Brain microvascular endothelial cell (primary cell): Measurements from ENCODE around the gene CHRNB1.

ENCODE experiments used
- DNase-seq: peaks from one replicate; pipeline ENCODE4 v3.0.0-alpha.2; 2020
- H3K27ac ChIP-seq: fragments of 250-450 bp; sonication (Bioruptor Pico); 2 replicates; pipeline ENCODE4 v1.5.1; 2020; ENCODE audit warnings: mild to moderate bottlenecking, moderate library complexity
- H3K27me3 ChIP-seq: fragments of 250-450 bp; sonication (Bioruptor Pico); replicated peaks from 2 replicates; pipeline ENCODE4 v1.5.1; 2020; ENCODE audit warnings: mild to moderate bottlenecking
- H3K36me3 ChIP-seq: fragments of 250-450 bp; sonication (Bioruptor Pico); replicated peaks from 2 replicates; pipeline ENCODE4 v1.5.1; 2020; ENCODE audit warnings: mild to moderate bottlenecking
- H3K4me3 ChIP-seq: 2 replicates; pipeline ENCODE4 v1.5.1; 2011; ENCODE audit warnings: low read depth, mild to moderate bottlenecking, control low read depth, low read length, moderate library complexity
- in situ Hi-C: cut with HindIII; loops from 2 replicates; pipeline ENCODE4 v1.10.0; 2017; ENCODE audit warnings: low sequenced_read_pairs, low pct_ligation_motif_present
- TF ChIP-seq, protein P1 (sequence below): IDR thresholded peaks from 2 replicates; pipeline ENCODE4 v1.5.1; 2011; ENCODE audit warnings: low read depth, mild to moderate bottlenecking, moderate library complexity, low read length, control low read depth, inconsistent platforms; ENCODE audit errors: missing control alignments

CHRNB1 gene

DNA sequence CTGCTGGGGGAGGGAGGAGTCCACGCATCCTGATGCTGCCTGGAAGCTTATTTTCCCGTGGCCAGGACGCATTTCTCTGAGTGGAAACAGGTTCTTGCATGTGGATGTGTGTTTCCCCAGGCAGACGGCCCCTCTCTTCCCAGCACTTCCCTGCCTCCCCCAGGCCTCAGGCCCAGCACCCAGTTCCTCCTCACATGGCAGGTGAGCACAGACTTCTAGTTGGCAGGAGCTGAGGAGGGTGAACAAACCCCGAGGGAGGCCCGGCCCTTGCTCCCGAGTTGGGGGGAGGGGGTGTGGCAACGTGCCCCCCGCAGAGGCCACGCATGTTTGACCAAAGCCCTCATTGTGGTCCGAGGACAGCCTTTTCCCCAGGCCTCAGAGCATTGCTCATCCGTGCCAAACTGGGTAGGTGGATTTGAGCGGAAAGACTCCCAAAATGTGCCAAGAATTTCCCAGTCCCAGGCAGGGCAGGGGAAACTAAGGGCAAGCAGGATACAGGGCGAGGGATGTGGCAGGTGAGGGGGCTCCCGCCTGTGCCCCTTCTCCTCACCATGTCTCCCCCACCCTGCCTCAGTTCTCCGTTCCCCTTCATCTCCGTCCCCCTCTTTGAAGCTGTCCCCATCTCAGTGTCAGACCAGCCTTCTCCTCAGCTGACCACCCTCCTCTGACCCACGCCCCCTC lies 26.2 kb upstream of the CHRNB1 start:
- in situ Hi-C loops = no loop called here
- Histone ChIP-seq H3K27ac (no peak overlapping the region), H3K27me3 (no peaks in the 10 kb centered on the region), H3K36me3 (peaks cover 9% of the 10 kb centered on the region), H3K4me3 (no peak overlapping the region)
- DNase-seq = no peak
- TF ChIP-seq, protein P1, sequence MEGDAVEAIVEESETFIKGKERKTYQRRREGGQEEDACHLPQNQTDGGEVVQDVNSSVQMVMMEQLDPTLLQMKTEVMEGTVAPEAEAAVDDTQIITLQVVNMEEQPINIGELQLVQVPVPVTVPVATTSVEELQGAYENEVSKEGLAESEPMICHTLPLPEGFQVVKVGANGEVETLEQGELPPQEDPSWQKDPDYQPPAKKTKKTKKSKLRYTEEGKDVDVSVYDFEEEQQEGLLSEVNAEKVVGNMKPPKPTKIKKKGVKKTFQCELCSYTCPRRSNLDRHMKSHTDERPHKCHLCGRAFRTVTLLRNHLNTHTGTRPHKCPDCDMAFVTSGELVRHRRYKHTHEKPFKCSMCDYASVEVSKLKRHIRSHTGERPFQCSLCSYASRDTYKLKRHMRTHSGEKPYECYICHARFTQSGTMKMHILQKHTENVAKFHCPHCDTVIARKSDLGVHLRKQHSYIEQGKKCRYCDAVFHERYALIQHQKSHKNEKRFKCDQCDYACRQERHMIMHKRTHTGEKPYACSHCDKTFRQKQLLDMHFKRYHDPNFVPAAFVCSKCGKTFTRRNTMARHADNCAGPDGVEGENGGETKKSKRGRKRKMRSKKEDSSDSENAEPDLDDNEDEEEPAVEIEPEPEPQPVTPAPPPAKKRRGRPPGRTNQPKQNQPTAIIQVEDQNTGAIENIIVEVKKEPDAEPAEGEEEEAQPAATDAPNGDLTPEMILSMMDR = no peak

DNA sequence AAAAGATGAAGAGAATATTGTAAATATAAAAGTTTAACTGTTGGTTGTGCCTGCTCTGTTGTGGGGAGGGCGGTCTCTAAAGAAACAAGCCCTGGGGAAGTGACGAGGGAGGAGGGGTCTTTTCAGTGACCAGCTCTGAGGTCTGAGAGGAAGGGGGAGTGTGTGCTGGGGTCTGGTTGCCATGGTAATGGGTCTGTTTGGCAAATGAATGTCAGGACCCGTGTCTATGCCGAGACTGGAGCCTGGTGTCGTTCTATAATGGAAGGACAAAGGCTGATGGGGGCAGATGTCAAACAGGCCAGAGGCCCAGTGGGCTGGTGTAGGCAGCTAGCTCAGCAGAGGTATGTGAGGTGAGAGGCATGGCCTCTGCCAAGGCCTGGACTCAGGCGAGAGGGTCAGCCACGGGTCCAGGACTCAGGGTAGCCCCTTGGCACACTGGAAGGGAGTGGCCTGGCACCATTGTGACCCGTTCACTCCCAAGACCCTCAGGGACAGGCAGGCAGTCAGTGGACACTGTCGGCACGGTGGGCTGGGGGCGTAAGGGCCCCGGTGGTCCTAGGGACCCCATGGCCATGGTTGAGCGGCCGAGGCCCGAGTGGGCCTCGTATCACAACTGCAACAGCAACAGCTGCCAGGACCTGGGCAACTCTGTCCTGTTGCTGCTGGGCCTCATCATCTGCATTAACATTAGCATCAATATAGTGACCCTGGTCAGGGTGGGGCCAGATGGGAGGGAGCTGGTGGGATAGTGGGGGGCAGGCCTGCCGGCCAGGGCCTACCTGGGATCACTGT lies 24.8 kb upstream of the CHRNB1 start, which contains the start of gene SPEM1:
TSS of gene SPEM1 (plus strand) at position 506 of the 792 bp plus-strand sequence. CDS start at position 567, 61 bp downstream.
- in situ Hi-C loops = no loop called here
- no peak within 1 kb of the TSS for H3K27ac ChIP-seq
- no peak for DNase-seq
- H3K36me3 ChIP-seq = peaks cover 8% of the 10 kb centered on the region
- no peak within 1 kb of the TSS for H3K4me3 ChIP-seq
- TF ChIP-seq, protein P1 = no peak
- H3K27me3 ChIP-seq = no peaks in the 10 kb centered on the region

DNA sequence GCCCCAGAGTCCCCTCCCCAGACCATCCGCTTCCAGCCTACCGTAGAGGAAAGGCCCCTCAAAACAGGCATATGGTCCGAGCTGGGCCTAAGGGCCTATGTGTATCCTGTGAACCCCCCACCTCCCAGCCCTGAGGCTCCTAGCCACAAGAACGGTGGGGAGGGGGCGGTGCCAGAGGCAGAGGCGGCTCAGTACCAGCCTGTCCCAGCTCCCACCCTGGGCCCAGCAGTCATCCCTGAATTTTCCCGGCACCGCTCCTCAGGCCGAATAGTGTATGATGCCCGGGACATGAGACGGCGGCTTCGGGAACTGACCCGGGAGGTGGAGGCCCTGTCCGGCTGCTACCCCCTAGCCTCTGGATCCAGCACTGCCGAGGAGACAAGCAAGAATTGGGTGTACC lies 23.7 kb upstream of the CHRNB1 start:
- Histone ChIP-seq H3K27me3 (no peaks in the 10 kb centered on the region), H3K4me3 (no peak overlapping the region), H3K27ac (no peak overlapping the region), H3K36me3 (no peaks in the 10 kb centered on the region)
- TF ChIP-seq, protein P1 = no peak
- in situ Hi-C loops = no loop called here
- no peak for DNase-seq

DNA sequence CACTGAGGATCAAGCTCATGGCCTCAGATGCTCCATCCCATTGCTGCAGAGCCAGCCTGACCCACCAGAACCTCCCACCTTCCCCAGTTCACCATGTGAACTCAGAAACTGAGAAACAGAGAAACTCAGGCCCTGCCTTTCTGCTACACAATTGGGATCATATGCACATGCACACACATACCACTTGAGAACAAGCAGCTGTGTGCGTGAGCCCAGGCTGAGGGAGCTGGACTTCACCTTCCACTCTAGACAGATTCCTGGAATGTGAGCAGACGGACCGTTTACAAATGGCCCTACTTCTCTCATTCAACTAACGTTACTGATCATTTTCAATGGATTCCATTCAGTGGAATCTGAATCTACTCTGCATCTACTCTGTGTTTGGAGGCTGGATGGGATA lies 21.2 kb upstream of the CHRNB1 start:
- Histone ChIP-seq H3K4me3 (no peak overlapping the region), H3K27me3 (no peaks in the 10 kb centered on the region)

DNA sequence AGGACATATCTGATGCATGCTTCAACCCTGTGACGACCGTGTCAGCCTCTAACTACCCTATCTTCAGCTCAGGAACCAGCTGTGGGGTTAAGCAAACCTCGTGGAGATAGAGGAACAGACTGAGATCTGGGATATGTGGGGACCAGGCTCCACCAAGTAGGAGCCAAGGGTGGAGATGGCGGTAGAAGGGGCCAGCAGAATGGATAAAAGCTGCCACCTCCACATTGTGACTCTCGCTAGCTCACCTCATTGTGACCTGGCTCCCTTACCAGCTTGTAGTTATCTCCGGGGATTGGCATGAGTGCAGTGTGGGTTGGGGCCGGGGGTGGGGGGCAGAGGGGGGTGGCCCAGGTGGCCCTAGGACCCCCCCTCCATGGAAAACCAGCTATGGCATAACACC lies 19.5 kb upstream of the CHRNB1 start, which contains the start of gene SPEM2:
TSS of gene SPEM2 (plus strand) at position 301 of the 400 bp plus-strand sequence. CDS start at position 374, 73 bp downstream.
- Histone ChIP-seq H3K27me3 (no peaks in the 10 kb centered on the region), H3K4me3 (no peak within 1 kb of the TSS), H3K27ac (no peak within 1 kb of the TSS), H3K36me3 (no peaks in the 10 kb centered on the region)
- DNase-seq = no peak
- in situ Hi-C loops = no loop called here
- TF ChIP-seq, protein P1 = no peak

More for the DNA sequence above, 21.2 kb upstream of the CHRNB1 start:
- in situ Hi-C loops = no loop called here
- Histone ChIP-seq H3K27ac (no peak overlapping the region), H3K36me3 (no peaks in the 10 kb centered on the region)
- TF ChIP-seq, protein P1 = no peak
- DNase-seq = no peak
